GM12878 (cell line): Measurements from ENCODE around the gene VNN1. TPM values are rescaled to one million over a fixed set of nuclear protein-coding genes. Genes with fewer than 3 reads are reported as not detected.
"Not testable (repeated sequence)": the region's sequence is repeated elsewhere in the genome, so short reads cannot be mapped to it uniquely, and the experiment has no call there.

Experiments used
- ATAC-seq: fragments of 200-7000 bp; cut with Tn5 transposase; 3 replicates; pipeline ENCODE4 v1.9.1; 2020; ENCODE audit warnings: mild to moderate bottlenecking, moderate library complexity
- BruUV-seq: library from RNA; stranded (reverse); fragments of 400-500 nt; replicated peaks from 2 replicates; lab custom pipeline; 2021; lab: Mats Ljungman, UMichigan
- CTCF ChIA-PET: fragments of 300-600 bp; sonication (Branson Sonifier 250); formaldehyde crosslinking; extraction: SDS; loops from one replicate; lab custom pipeline; 2021; ENCODE audit warnings: inconsistent platforms; lab: Yijun Ruan, JAX
- POLR2A ChIA-PET: fragments of 350-600 bp; formaldehyde crosslinking; extraction: SDS; loops from one replicate; lab custom pipeline; 2021; ENCODE audit warnings: inconsistent platforms; lab: Charles Lee
- RAD21 ChIA-PET: fragments of 300-600 bp; sonication (Branson Sonifier 250); formaldehyde crosslinking; loops from one replicate; lab custom pipeline; 2023; ENCODE audit warnings: antibody characterized with exemption; ENCODE audit not compliant: unreplicated experiment; lab: Charles Lee
- SMC1A ChIA-PET: fragments of 300-600 bp; sonication (Branson Sonifier 250); formaldehyde crosslinking; loops from one replicate; lab custom pipeline; 2023; ENCODE audit not compliant: unreplicated experiment, uncharacterized antibody; lab: Charles Lee
- DNase-seq: peaks from one replicate; pipeline ENCODE4 v3.0.0-alpha.2; 2011; ENCODE audit warnings: low read depth, low spot score
- FAIRE-seq: peaks from 3 replicates; lab custom pipeline; 2011; peaks lifted over from hg19 to GRCh38; lab: Jason Lieb, UNC
- H2AFZ ChIP-seq: 2 replicates; pipeline ENCODE4 v1.6.0; 2011; ENCODE audit warnings: low read depth, low read length, control low read depth; ENCODE audit not compliant: control insufficient read depth
- H3K27ac ChIP-seq: 2 replicates; pipeline ENCODE4 v1.5.1; 2011; ENCODE audit warnings: control low read depth; ENCODE audit not compliant: control insufficient read depth, insufficient read depth
- H3K27me3 ChIP-seq, 2 experiments: replicated peaks in 1 of 2; 2 replicates each; pipeline versions ENCODE4 v1.6.0 to v1.6.1; 2011; ENCODE audit warnings: low read length in 1 of 2; ENCODE audit not compliant: control insufficient read depth in 2 of 2, insufficient read depth in 2 of 2
- H3K36me3 ChIP-seq, 2 experiments: 2 replicates each; pipeline ENCODE4 v1.5.1; 2011; ENCODE audit warnings: low read length in 1 of 2; ENCODE audit not compliant: control insufficient read depth in 2 of 2, insufficient read depth in 2 of 2
- H3K4me1 ChIP-seq: 2 replicates; pipeline ENCODE4 v1.6.1; 2011; ENCODE audit warnings: mild to moderate bottlenecking, low read length, moderate library complexity, mixed read lengths; ENCODE audit not compliant: control insufficient read depth, insufficient read depth
- H3K4me2 ChIP-seq: 2 replicates; pipeline ENCODE4 v1.6.0; 2011; ENCODE audit warnings: control low read depth; ENCODE audit not compliant: control insufficient read depth, insufficient read depth
- H3K4me3 ChIP-seq: fragments of 200-600 bp; sonication (generic); 2 replicates; pipeline ENCODE4 v1.5.1; 2016
- H3K79me2 ChIP-seq: 2 replicates; pipeline ENCODE4 v1.6.0; 2011; ENCODE audit warnings: low read length; ENCODE audit not compliant: control insufficient read depth, insufficient read depth
- H3K9ac ChIP-seq: 2 replicates; pipeline ENCODE4 v1.8.0; 2011; ENCODE audit warnings: low read length, control low read depth, mixed read lengths; ENCODE audit not compliant: control insufficient read depth, insufficient read depth
- H3K9me3 ChIP-seq: replicated peaks from 3 replicates; pipeline ENCODE4 v1.5.1; 2011; ENCODE audit warnings: mild to moderate bottlenecking, low read length; ENCODE audit not compliant: control insufficient read depth, insufficient read depth
- H4K20me1 ChIP-seq: 2 replicates; pipeline ENCODE4 v1.6.0; 2011; ENCODE audit not compliant: control insufficient read depth, insufficient read depth
- ASH2L ChIP-seq: fragments of 300-600, 200-600 bp; sonication (generic); IDR thresholded peaks from 2 replicates; pipeline ENCODE4 v1.6.1; 2017; ENCODE audit warnings: low read depth, mild to moderate bottlenecking, borderline replicate concordance
- BHLHE40 ChIP-seq, 2 experiments: fragments of 450-650 bp in 1 of 2; IDR thresholded peaks; 2 replicates each; pipeline ENCODE4 v1.6.1; 2011 to 2017; ENCODE audit warnings: low read depth in 2 of 2, borderline replicate concordance in 1 of 2, improper control_type of control experiment in 1 of 2, low read length in 1 of 2, mild to moderate bottlenecking in 1 of 2
- CBX3 ChIP-seq: fragments of 200-600 bp; sonication (generic); IDR thresholded peaks from 2 replicates; pipeline ENCODE4 v1.6.1; 2016; ENCODE audit warnings: low read depth, borderline replicate concordance
- CHD4 ChIP-seq: fragments of 200-600 bp; sonication (generic); IDR thresholded peaks from 2 replicates; pipeline ENCODE4 v1.6.1; 2016; ENCODE audit warnings: mild to moderate bottlenecking
- FOS ChIP-seq: IDR thresholded peaks from 3 replicates; pipeline ENCODE4 v1.6.1; 2011; ENCODE audit warnings: borderline replicate concordance; ENCODE audit not compliant: insufficient read length; ENCODE audit errors: extremely low read depth
- HSF1 ChIP-seq: fragments of 150-350 bp; IDR thresholded peaks from 2 replicates; pipeline ENCODE4 v1.6.1; 2014; ENCODE audit warnings: mild to moderate bottlenecking, low read depth, low read length
- MXI1 ChIP-seq: fragments of 150-350 bp; IDR thresholded peaks from 2 replicates; pipeline ENCODE4 v1.6.1; 2011; ENCODE audit warnings: low read depth, mild to moderate bottlenecking, inconsistent platforms, low read length, improper control_type of control experiment
- NFYA ChIP-seq: IDR thresholded peaks from 2 replicates; pipeline ENCODE4 v1.6.1; 2011; ENCODE audit warnings: low read depth, mild to moderate bottlenecking, low read length, improper control_type of control experiment, borderline replicate concordance
- NR2C2 ChIP-seq: IDR thresholded peaks from 2 replicates; pipeline ENCODE4 v1.6.1; 2011; ENCODE audit warnings: borderline replicate concordance, low read depth; ENCODE audit not compliant: control insufficient read depth, insufficient read length
- PAX5 ChIP-seq: IDR thresholded peaks from 2 replicates; pipeline ENCODE4 v1.6.1; 2011; ENCODE audit warnings: low read depth, low read length, borderline replicate concordance
- RAD21 ChIP-seq: IDR thresholded peaks from 2 replicates; pipeline ENCODE4 v1.6.1; 2011; ENCODE audit warnings: mild to moderate bottlenecking, low read depth, low read length, moderate library complexity; ENCODE audit not compliant: insufficient read depth
- SMAD1 ChIP-seq: fragments of 450-650 bp; IDR thresholded peaks from 2 replicates; pipeline ENCODE4 v1.6.1; 2018; ENCODE audit warnings: mild to moderate bottlenecking, low read depth; ENCODE audit not compliant: partially characterized antibody
- SRF ChIP-seq, 2 experiments: IDR thresholded peaks; 2 replicates each; pipeline ENCODE4 v1.6.1; 2011; ENCODE audit warnings: low read depth in 2 of 2, low read length in 2 of 2, mild to moderate bottlenecking in 1 of 2, moderate library complexity in 1 of 2
- USF1 ChIP-seq: IDR thresholded peaks from 2 replicates; pipeline ENCODE4 v1.6.1; 2011; ENCODE audit warnings: borderline replicate concordance, low read depth, mild to moderate bottlenecking, moderate library complexity, mixed read lengths, low read length; ENCODE audit not compliant: insufficient read depth; ENCODE audit errors: extremely low read length
- WRNIP1 ChIP-seq: IDR thresholded peaks from 2 replicates; pipeline ENCODE4 v1.6.1; 2011; ENCODE audit warnings: low read depth, low read length, improper control_type of control experiment, borderline replicate concordance
- WGBS: methylation state at CpG from one replicate; pipeline ENCODE4 v1.1.6; 2016; ENCODE audit warnings: low lambda C conversion rate; ENCODE audit not compliant: insufficient replicate concordance, insufficient coverage; ENCODE audit errors: missing lambda C conversion rate; 5-methylcytosine and 5-hydroxymethylcytosine counted together
- in situ Hi-C: fragments of 300-500 bp; cut with MboI; formaldehyde crosslinking; loops from 9 replicates; pipeline ENCODE4 v1.14.3; 2018; ENCODE audit warnings: mixed read lengths
- intact Hi-C: fragments of 100-400 bp; cut with micrococcal nuclease; formaldehyde crosslinking; loops from one replicate; pipeline ENCODE4 v1.14.2; 2022; ENCODE audit not compliant: unreplicated experiment
- polyA plus RNA-seq, 11 experiments: library from polyadenylated mRNA; depleted of rRNA in 4 of 11; unstranded in 6 of 11; stranded (reverse) in 5 of 11; fragments of >200 nt; fragmentation: Nextera tagmentation in 4 of 11; fragmentation: Illumina TruSeq in 1 of 11; extraction: Ambion mirVana in 4 of 11; extraction: Trizol in 1 of 11; gene quantifications; 1 replicate in 1 of 11; 2 replicates in 10 of 11; pipeline versions ENCODE4 v1.2.1 to v1.2.3, GENCODE V29; 2011 to 2016; ENCODE audit warnings: inconsistent platforms in 2 of 11, missing spikeins in 2 of 11, low read depth in 1 of 11
- total RNA-seq, 4 experiments: library from RNA; depleted of rRNA in 3 of 4; stranded (reverse); fragments of >200 nt in 3 of 4; fragmentation: Illumina TruSeq in 1 of 4; extraction: Trizol in 1 of 4; gene quantifications; 2 replicates each; pipeline versions ENCODE4 v1.2.1 to v1.2.3, GENCODE V29; 2013 to 2021

Gene VNN1
- total and polyA plus RNA-seq, 10 of the 15 experiments (the other 5 are each of a cell fraction or from before 2014, with no cell fraction given), result not detected

- H3K4me1 ChIP-seq, FAIRE-seq, H3K27ac ChIP-seq, in situ Hi-C loops, H4K20me1 ChIP-seq, ATAC-seq, RAD21 ChIA-PET, H2AFZ ChIP-seq, H3K36me3 ChIP-seq, H3K4me2 ChIP-seq, H3K9me3 ChIP-seq, intact Hi-C loops, H3K27me3 ChIP-seq, H3K9ac ChIP-seq, H3K79me2 ChIP-seq, H3K4me3 ChIP-seq, BruUV-seq, POLR2A ChIA-PET, DNase-seq: not testable (repeated sequence)
- WGBS, result 42% methylated on average over 3 of the region's 3 CpGs
- CTCF ChIA-PET, result interaction anchor here (0.6 to 1.7 kb wide), 2 partner anchors 12 to 355 kb away, joined by 3 to 4 read pairs; no protein-coding TSS in a partner anchor
- SMC1A ChIA-PET, result interaction anchor here (1.0 kb wide), 1 partner anchor 33 kb away, joined by 3 read pairs; no protein-coding TSS in a partner anchor
Measured at GRCh38 chr6:132635288-132635687, 78.6 kb downstream of the VNN1 start.

- POLR2A ChIA-PET, result no interaction called here
- Histone ChIP-seq H3K27ac (no peak overlapping the region), H3K79me2 (no peaks in the 10 kb centered on the region), H3K4me2 (no peak overlapping the region), H3K27me3 (no peaks in the 10 kb centered on the region), H2AFZ (no peak overlapping the region), H3K36me3 (no peaks in the 10 kb centered on the region), H3K9ac (no peak overlapping the region), H3K9me3 (no peaks in the 10 kb centered on the region), H3K4me3 (no peak overlapping the region), H3K4me1 (no peaks in the 10 kb centered on the region), H4K20me1 (no peaks in the 10 kb centered on the region)
- intact Hi-C loops (no loop called here), in situ Hi-C loops (no loop called here)
- CTCF ChIA-PET, result interaction anchor here (2.2 kb wide), 1 partner anchor 104 kb away, joined by 5 read pairs; no protein-coding TSS in a partner anchor
- RAD21 ChIA-PET, result no interaction called here
- FAIRE-seq (no peak), ATAC-seq (no peak), DNase-seq (no peak)
- SMC1A ChIA-PET, result interaction anchor here (0.9 to 1.4 kb wide), 4 partner anchors 14 to 679 kb away, joined by 3 to 4 read pairs (median 3); no protein-coding TSS in a partner anchor
- no TSS peak for BruUV-seq
- 18% methylated on average over 4 of the region's 4 CpGs for WGBS
- TF ChIP-seq MXI1, result no peak
- TF ChIP-seq WRNIP1, result no peak
- TF ChIP-seq FOS, result no peak
- TF ChIP-seq NR2C2, result no peak
- no peak for TF ChIP-seq RAD21
- TF ChIP-seq PAX5, result no peak
- no peak for TF ChIP-seq NFYA
- no peak for TF ChIP-seq BHLHE40 (IDR thresholded peaks at IDR 0.05; ENCODE audit: borderline replicate concordance in 1 of 2, low read depth in 2 of 2, low read length in 1 of 2)
- no peak for TF ChIP-seq CBX3
- no peak for TF ChIP-seq SMAD1
- no peak for TF ChIP-seq USF1
- no peak for TF ChIP-seq SRF (IDR thresholded peaks at IDR 0.05; ENCODE audit: low read depth in 2 of 2, low read length in 2 of 2)
- no peak for TF ChIP-seq ASH2L
- no peak for TF ChIP-seq CHD4
- TF ChIP-seq HSF1, result no peak
Measured at GRCh38 chr6:132634796-132635195, 79.1 kb downstream of the VNN1 start.
